ENCODE measurements around the gene UGT8.

The UGT8 gene

DNA sequence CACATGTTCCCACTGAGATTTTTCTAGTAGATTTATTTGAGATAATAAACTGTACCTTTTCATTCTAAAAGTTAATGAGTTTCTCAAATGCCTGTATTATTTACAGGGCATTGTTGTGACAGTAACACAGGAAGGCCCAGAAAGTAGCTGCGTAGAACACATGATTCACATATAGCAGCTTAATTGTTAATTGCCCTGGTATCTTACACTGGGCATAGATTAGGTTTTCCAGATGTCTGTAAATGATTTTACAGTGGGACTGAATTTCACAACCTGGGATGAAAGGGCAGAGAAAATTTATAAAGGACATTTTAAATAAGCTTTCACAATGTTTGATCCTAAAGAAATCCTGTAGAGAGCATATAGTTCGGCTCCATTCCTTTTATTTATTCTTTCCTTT lies 27.6 kb downstream of the UGT8 start:
- no peak for DNase-seq (ENCODE audit: low read depth in 1 of 2, low spot score in 1 of 2)
- Histone ChIP-seq H3K27ac (replicated peaks) (no peak overlapping the region), H3K27me3 (ENCODE audit: insufficient read depth, poor library complexity, severe bottlenecking) (no peaks in the 10 kb centered on the region), H3K4me3 (replicated peaks; ENCODE audit: insufficient read depth, low read length) (no peak overlapping the region)
- TF ChIP-seq, protein P1, sequence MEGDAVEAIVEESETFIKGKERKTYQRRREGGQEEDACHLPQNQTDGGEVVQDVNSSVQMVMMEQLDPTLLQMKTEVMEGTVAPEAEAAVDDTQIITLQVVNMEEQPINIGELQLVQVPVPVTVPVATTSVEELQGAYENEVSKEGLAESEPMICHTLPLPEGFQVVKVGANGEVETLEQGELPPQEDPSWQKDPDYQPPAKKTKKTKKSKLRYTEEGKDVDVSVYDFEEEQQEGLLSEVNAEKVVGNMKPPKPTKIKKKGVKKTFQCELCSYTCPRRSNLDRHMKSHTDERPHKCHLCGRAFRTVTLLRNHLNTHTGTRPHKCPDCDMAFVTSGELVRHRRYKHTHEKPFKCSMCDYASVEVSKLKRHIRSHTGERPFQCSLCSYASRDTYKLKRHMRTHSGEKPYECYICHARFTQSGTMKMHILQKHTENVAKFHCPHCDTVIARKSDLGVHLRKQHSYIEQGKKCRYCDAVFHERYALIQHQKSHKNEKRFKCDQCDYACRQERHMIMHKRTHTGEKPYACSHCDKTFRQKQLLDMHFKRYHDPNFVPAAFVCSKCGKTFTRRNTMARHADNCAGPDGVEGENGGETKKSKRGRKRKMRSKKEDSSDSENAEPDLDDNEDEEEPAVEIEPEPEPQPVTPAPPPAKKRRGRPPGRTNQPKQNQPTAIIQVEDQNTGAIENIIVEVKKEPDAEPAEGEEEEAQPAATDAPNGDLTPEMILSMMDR (IDR thresholded peaks at IDR 0.05; ENCODE audit: insufficient read depth, low read length), result no peak
- TF ChIP-seq, protein P2, sequence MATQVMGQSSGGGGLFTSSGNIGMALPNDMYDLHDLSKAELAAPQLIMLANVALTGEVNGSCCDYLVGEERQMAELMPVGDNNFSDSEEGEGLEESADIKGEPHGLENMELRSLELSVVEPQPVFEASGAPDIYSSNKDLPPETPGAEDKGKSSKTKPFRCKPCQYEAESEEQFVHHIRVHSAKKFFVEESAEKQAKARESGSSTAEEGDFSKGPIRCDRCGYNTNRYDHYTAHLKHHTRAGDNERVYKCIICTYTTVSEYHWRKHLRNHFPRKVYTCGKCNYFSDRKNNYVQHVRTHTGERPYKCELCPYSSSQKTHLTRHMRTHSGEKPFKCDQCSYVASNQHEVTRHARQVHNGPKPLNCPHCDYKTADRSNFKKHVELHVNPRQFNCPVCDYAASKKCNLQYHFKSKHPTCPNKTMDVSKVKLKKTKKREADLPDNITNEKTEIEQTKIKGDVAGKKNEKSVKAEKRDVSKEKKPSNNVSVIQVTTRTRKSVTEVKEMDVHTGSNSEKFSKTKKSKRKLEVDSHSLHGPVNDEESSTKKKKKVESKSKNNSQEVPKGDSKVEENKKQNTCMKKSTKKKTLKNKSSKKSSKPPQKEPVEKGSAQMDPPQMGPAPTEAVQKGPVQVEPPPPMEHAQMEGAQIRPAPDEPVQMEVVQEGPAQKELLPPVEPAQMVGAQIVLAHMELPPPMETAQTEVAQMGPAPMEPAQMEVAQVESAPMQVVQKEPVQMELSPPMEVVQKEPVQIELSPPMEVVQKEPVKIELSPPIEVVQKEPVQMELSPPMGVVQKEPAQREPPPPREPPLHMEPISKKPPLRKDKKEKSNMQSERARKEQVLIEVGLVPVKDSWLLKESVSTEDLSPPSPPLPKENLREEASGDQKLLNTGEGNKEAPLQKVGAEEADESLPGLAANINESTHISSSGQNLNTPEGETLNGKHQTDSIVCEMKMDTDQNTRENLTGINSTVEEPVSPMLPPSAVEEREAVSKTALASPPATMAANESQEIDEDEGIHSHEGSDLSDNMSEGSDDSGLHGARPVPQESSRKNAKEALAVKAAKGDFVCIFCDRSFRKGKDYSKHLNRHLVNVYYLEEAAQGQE (IDR thresholded peaks at IDR 0.05; ENCODE audit: insufficient replicate concordance, low read depth), result no peak
- no peak for TF ChIP-seq GABPA (IDR thresholded peaks at IDR 0.05; ENCODE audit: low read depth)
- no peak for TF ChIP-seq SPI1 (IDR thresholded peaks at IDR 0.05; ENCODE audit: borderline replicate concordance, low read depth)
- no peak for TF ChIP-seq POLR2AphosphoS5 (IDR thresholded peaks at IDR 0.05; ENCODE audit: low read depth)

DNA sequence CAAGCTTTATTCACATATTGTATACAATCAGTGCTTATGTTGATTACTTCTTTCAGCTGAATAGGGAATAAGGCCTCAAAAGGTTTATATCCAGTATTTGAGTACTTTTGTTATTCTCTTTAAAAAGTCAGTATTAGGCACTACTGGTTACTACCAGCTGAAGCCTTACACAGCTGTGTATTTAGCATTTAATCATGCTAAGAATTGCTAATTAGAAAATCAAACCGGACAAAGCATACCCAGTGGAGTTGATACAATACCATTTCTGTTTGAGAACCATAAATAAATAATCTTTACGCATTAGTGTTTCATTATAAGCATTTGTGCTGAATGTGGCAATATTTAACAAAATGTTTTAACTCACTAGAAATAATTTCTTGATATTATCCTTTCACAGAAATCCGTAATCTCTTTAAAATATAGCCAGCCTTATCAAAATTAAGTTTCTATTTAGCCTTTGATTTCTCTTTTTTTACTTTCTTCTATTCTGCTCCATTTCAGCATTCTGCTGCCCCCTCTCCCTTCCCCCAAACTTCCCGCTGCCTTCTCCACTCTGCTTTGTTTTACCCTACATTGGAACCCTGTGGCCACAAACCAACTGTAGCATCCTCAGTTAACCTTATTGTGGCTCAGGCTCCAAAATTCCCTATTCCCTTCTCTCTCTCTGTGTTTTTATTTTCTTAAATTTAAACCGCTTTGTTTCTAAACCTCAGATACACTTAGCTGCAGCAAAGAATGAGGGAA lies 37.8 kb downstream of the UGT8 start:
- H3K27me3 ChIP-seq (ENCODE audit: insufficient read depth, poor library complexity, severe bottlenecking), result no peaks in the 10 kb centered on the region
- H3K27ac ChIP-seq (replicated peaks), result no peak overlapping the region
- no peak for DNase-seq (ENCODE audit: low read depth in 1 of 2, low spot score in 1 of 2)
- TF ChIP-seq, protein P1 (IDR thresholded peaks at IDR 0.05; ENCODE audit: insufficient read depth, low read length), result no peak
- no peak for TF ChIP-seq GABPA (IDR thresholded peaks at IDR 0.05; ENCODE audit: low read depth)
- no peak overlapping the region for H3K4me3 ChIP-seq (replicated peaks; ENCODE audit: insufficient read depth, low read length)

DNA sequence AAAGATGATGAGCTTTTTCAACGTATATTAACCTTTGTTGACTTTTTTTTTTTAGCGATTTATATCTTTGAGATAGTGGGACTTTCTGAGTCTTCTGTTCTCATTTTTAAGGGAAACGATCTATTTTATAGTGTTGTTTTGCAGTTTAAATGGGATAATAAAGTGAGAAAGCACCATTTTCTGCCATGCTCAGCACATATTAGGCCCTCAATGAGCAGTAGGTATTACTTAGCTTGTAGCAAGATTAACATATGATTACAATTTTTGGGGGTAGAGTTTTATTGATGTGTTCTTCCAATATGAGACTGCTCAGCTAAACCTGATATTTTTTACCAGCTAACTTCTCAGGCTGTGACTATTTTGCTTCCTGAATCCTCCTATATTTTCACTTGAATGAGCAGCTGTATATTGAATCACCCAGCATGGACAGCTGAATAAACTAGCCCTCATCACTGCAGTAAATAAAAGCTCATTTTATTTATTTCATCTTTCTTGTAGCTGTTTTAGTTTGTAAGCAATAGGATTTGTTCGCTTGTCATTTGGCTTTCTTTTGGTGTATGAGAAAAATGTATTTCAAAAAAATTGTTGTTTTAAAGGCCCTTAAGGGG lies 43.7 kb downstream of the UGT8 start:
- Histone ChIP-seq H3K27ac (replicated peaks) (no peak overlapping the region), H3K4me3 (replicated peaks; ENCODE audit: insufficient read depth, low read length) (no peak overlapping the region), H3K27me3 (ENCODE audit: insufficient read depth, poor library complexity, severe bottlenecking) (no peaks in the 10 kb centered on the region)
- TF ChIP-seq SPI1 (IDR thresholded peaks at IDR 0.05; ENCODE audit: borderline replicate concordance, low read depth), result no peak
- no peak for TF ChIP-seq GABPA (IDR thresholded peaks at IDR 0.05; ENCODE audit: low read depth)
- TF ChIP-seq POLR2AphosphoS5 (IDR thresholded peaks at IDR 0.05; ENCODE audit: low read depth), result no peak
- no peak for DNase-seq (ENCODE audit: low read depth in 1 of 2, low spot score in 1 of 2)

DNA sequence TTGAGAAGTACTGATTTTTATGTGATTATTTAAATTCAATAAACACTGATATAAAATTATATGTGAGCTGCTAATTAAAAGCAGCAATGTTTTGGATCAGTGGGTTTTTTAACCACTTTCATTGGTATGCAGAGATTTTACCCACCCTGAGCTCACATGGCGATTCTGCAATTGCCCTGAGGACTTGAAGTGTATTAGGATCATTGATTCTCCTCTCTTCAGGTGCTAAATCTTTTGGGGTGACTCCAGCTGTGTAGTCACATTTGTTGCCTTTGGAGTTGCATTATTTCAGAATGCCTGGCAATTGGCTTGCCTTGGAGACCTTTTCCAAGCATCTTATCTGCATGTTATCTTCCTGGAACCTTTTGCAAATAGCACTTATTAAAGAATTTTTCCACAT lies 51.3 kb downstream of the UGT8 start:
- H3K4me3 ChIP-seq (replicated peaks; ENCODE audit: insufficient read depth, low read length), result no peak overlapping the region
- no peak overlapping the region for H3K27ac ChIP-seq (replicated peaks)
- no peak for DNase-seq (ENCODE audit: low read depth in 1 of 2, low spot score in 1 of 2)
- TF ChIP-seq, protein P1 (IDR thresholded peaks at IDR 0.05; ENCODE audit: insufficient read depth, low read length), result no peak
- no peak for TF ChIP-seq POLR2AphosphoS5 (IDR thresholded peaks at IDR 0.05; ENCODE audit: low read depth)
- TF ChIP-seq GABPA (IDR thresholded peaks at IDR 0.05; ENCODE audit: low read depth), result no peak
- no peak for TF ChIP-seq SPI1 (IDR thresholded peaks at IDR 0.05; ENCODE audit: borderline replicate concordance, low read depth)
- TF ChIP-seq, protein P2 (IDR thresholded peaks at IDR 0.05; ENCODE audit: insufficient replicate concordance, low read depth), result no peak
- H3K27me3 ChIP-seq (ENCODE audit: insufficient read depth, poor library complexity, severe bottlenecking), result no peaks in the 10 kb centered on the region

Data from HL-60 (cell line).